GM23338 (cell line): Measurements from ENCODE around the gene KLHDC7A.

Experiments
- CREB1 ChIP-seq: fragments of 250-450 bp; sonication (Bioruptor Pico); IDR thresholded peaks from 2 replicates; pipeline ENCODE4 v1.5.0; 2020; ENCODE audit warnings: low read depth, mild to moderate bottlenecking, moderate library complexity
- EZH2 ChIP-seq: fragments of 200-600 bp; sonication (generic); IDR thresholded peaks from one replicate; pipeline ENCODE4 v1.8.0; 2017; ENCODE audit warnings: antibody characterized with exemption, mild to moderate bottlenecking, low read depth; ENCODE audit not compliant: unreplicated experiment
- EZH2phosphoT487 ChIP-seq: fragments of 200-600 bp; sonication (generic); IDR thresholded peaks from one replicate; pipeline ENCODE4 v1.8.1; 2018; ENCODE audit warnings: antibody characterized with exemption; ENCODE audit not compliant: unreplicated experiment
- JUNB ChIP-seq: IDR thresholded peaks from one replicate; pipeline ENCODE4 v1.6.1; 2016; ENCODE audit warnings: antibody characterized with exemption; ENCODE audit not compliant: unreplicated experiment
- NANOG ChIP-seq: IDR thresholded peaks from 2 replicates; pipeline ENCODE4 v1.6.1; 2016; ENCODE audit warnings: antibody characterized with exemption, borderline replicate concordance
- POLR2AphosphoS5 ChIP-seq: IDR thresholded peaks from 2 replicates; pipeline ENCODE4 v1.6.1; 2016; ENCODE audit warnings: antibody characterized with exemption, low read depth
- REST ChIP-seq: IDR thresholded peaks from one replicate; pipeline ENCODE4 v1.6.1; 2018; ENCODE audit warnings: antibody characterized with exemption; ENCODE audit not compliant: unreplicated experiment
- STAT1 ChIP-seq: IDR thresholded peaks from one replicate; pipeline ENCODE4 v1.6.1; 2016; ENCODE audit warnings: antibody characterized with exemption; ENCODE audit not compliant: unreplicated experiment
- ZNF114 ChIP-seq: fragments of 250-450 bp; sonication (Bioruptor Pico); IDR thresholded peaks from 2 replicates; pipeline ENCODE4 v1.5.0; 2020; ENCODE audit warnings: mild to moderate bottlenecking, moderate library complexity
- ZNF331 ChIP-seq: fragments of 250-450 bp; sonication (Bioruptor Pico); IDR thresholded peaks from 2 replicates; pipeline ENCODE4 v1.5.0; 2020; ENCODE audit warnings: low read depth, mild to moderate bottlenecking, moderate library complexity
- ZNF462 ChIP-seq: fragments of 250-450 bp; sonication (Bioruptor Pico); IDR thresholded peaks from 2 replicates; pipeline ENCODE4 v1.5.0; 2020; ENCODE audit warnings: mild to moderate bottlenecking, moderate library complexity
- TF ChIP-seq, protein P1 (sequence below), 2 experiments: fragments of 200-600 bp in 1 of 2; sonication (generic) in 1 of 2; conservative IDR thresholded peaks; 2 replicates each; pipeline versions ENCODE4 v1.5.1 to v1.6.1; 2016 to 2017; ENCODE audit warnings: antibody characterized with exemption in 2 of 2, low read depth in 2 of 2, mild to moderate bottlenecking in 2 of 2, moderate library complexity in 1 of 2
- TF ChIP-seq, protein P2 (sequence below): IDR thresholded peaks from 2 replicates; pipeline ENCODE4 v1.6.1; 2016; ENCODE audit warnings: antibody characterized with exemption

DNA sequence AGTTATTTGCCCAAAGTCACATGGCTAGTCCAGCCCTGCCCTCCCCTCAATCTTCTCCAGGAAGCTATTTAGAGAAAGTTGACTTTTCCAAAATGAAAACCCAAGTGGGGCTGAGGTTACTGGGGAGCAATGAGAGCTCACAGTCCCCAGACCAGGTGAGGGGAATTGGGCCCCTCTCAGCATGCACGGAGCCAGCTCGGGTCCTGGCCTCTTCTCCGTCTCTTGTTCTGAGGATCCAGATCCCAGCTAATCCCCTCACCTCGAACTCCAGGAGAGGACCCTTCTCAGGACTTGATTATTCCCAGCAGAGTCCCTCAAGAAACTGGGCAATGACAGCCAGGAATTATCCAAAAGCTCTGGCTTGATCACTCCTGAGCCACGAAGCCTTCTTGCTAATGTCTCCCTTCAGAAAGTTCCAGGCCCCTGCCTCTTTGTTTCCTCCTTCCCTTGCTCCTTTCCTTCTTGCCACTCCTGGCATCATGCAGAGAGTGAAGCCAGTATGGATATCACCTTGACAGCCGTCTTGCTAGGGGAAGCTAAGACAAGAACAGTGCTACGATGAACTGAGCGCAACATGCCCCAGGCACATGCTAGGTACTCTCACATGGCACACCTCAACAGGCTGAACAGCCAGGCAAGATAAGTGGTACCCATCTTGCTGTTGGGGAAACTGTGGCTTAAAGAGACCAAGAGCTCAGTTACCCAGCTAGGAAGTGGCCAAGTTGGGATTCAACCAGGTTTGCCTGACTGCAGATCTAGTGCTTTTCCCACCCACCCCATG is 51.9 kb downstream of the KLHDC7A start:
- TF ChIP-seq, protein P1, sequence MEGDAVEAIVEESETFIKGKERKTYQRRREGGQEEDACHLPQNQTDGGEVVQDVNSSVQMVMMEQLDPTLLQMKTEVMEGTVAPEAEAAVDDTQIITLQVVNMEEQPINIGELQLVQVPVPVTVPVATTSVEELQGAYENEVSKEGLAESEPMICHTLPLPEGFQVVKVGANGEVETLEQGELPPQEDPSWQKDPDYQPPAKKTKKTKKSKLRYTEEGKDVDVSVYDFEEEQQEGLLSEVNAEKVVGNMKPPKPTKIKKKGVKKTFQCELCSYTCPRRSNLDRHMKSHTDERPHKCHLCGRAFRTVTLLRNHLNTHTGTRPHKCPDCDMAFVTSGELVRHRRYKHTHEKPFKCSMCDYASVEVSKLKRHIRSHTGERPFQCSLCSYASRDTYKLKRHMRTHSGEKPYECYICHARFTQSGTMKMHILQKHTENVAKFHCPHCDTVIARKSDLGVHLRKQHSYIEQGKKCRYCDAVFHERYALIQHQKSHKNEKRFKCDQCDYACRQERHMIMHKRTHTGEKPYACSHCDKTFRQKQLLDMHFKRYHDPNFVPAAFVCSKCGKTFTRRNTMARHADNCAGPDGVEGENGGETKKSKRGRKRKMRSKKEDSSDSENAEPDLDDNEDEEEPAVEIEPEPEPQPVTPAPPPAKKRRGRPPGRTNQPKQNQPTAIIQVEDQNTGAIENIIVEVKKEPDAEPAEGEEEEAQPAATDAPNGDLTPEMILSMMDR (conservative IDR thresholded peaks at IDR 0.05; ENCODE audit: low read depth in 2 of 2): no peak
- no peak for TF ChIP-seq REST
- TF ChIP-seq EZH2: no peak
- no peak for TF ChIP-seq POLR2AphosphoS5
- TF ChIP-seq ZNF114: no peak
- no peak for TF ChIP-seq EZH2phosphoT487
- TF ChIP-seq CREB1 (CRISPR knock-in tag): no peak
- no peak for TF ChIP-seq ZNF462
- no peak for TF ChIP-seq JUNB
- no peak for TF ChIP-seq NANOG
- TF ChIP-seq, protein P2, sequence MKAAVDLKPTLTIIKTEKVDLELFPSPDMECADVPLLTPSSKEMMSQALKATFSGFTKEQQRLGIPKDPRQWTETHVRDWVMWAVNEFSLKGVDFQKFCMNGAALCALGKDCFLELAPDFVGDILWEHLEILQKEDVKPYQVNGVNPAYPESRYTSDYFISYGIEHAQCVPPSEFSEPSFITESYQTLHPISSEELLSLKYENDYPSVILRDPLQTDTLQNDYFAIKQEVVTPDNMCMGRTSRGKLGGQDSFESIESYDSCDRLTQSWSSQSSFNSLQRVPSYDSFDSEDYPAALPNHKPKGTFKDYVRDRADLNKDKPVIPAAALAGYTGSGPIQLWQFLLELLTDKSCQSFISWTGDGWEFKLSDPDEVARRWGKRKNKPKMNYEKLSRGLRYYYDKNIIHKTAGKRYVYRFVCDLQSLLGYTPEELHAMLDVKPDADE: no peak
- no peak for TF ChIP-seq STAT1
- no peak for TF ChIP-seq ZNF331 (CRISPR knock-in tag)
